Tibial nerve (tissue), 4 donors: Measurements from ENCODE around the gene TMC4. TPM values are rescaled to one million over a fixed set of nuclear protein-coding genes. Genes with fewer than 3 reads are reported as not detected.

ENCODE experiments used
- DNase-seq, 2 donors: peaks; one replicate each; pipeline ENCODE4 v3.0.0-alpha.2; 2019; ENCODE audit warnings: low spot score in 2 of 2
- H3K27ac ChIP-seq, 4 donors: fragments of 200-600 bp; sonication (generic) in 3 of 4; one replicate each; pipeline ENCODE4 v1.5.1; 2017 to 2019; ENCODE audit warnings: mild to moderate bottlenecking in 1 of 4
- H3K27me3 ChIP-seq, 2 donors: fragments of 200-600 bp; sonication (generic) in 1 of 2; one replicate each; pipeline versions ENCODE4 v1.5.1 to v1.6.0; 2017 to 2019
- H3K36me3 ChIP-seq, 3 donors: fragments of 200-600 bp; sonication (generic); one replicate each; pipeline ENCODE4 v1.5.1; 2018 to 2019
- H3K4me1 ChIP-seq, 4 donors: fragments of 200-600 bp; sonication (generic) in 3 of 4; one replicate each; pipeline ENCODE4 v1.5.1; 2017 to 2019
- H3K4me3 ChIP-seq, 4 donors: fragments of 200-600 bp; sonication (generic) in 3 of 4; one replicate each; pipeline ENCODE4 v1.5.1; 2017 to 2019; ENCODE audit warnings: mild to moderate bottlenecking in 1 of 4, moderate library complexity in 1 of 4
- H3K9me3 ChIP-seq, 4 donors: fragments of 200-600 bp; sonication (generic) in 3 of 4; one replicate each; pipeline ENCODE4 v1.5.1; 2017 to 2019
- CTCF ChIP-seq, 5 experiments: fragments of 200-600 bp in 3 of 5; fragments of 450-650 bp in 2 of 5; sonication (generic) in 3 of 5; IDR thresholded peaks; one replicate each; pipeline ENCODE4 v1.5.1; 2016 to 2019; ENCODE audit warnings: antibody characterized with exemption in 5 of 5, mild to moderate bottlenecking in 3 of 5, moderate library complexity in 2 of 5
- EP300 ChIP-seq, 2 donors: sonication (generic); formaldehyde crosslinking; IDR thresholded peaks; one replicate each; pipeline ENCODE4 v1.6.1; 2017; ENCODE audit warnings: antibody characterized with exemption in 2 of 2, mild to moderate bottlenecking in 1 of 2
- POLR2A ChIP-seq, 2 donors: fragments of 450-650 bp; IDR thresholded peaks; one replicate each; pipeline ENCODE4 v1.6.1; 2017; ENCODE audit warnings: antibody characterized with exemption in 2 of 2, mild to moderate bottlenecking in 2 of 2, moderate library complexity in 2 of 2
- WGBS, 2 donors: methylation state at CpG; one replicate each; pipeline ENCODE4 v1.1.5; 2018; 5-methylcytosine and 5-hydroxymethylcytosine counted together
- total RNA-seq, 4 donors: library from RNA; depleted of rRNA; stranded (reverse); fragments of >200 nt; gene quantifications; one replicate each; pipeline ENCODE4 v1.1.0, GENCODE V29; 2016

Gene TMC4
- total RNA-seq, 4 donors from 2014 or later = 0.22 to 8.8 (median 4.4) TPM; not detected in 1

- Histone ChIP-seq H3K9me3 (no peaks in the 10 kb centered on the region), H3K4me3 (no peak overlapping the region), H3K4me1 (peaks cover 0 to 23% (median 2%) of the 10 kb centered on the region in 4 donors), H3K27me3 (peaks cover 0 to 7% of the 10 kb centered on the region in 2 donors), H3K36me3 (no peaks in the 10 kb centered on the region), H3K27ac (no peak overlapping the region)
- TF ChIP-seq EP300 (IDR thresholded peaks at IDR 0.05) = no peak
- TF ChIP-seq CTCF (IDR thresholded peaks at IDR 0.05) = peak; percentile 78 to 95 (median 83)
- 29 to 36% methylated on average over 19 to 25 of the region's 25 CpGs for WGBS, 2 donors
- peak; percentile 80 to 94 for DNase-seq
Observed at GRCh38 chr19:54168174-54168917, 4.6 kb downstream of the TMC4 start.

- TF ChIP-seq POLR2A (IDR thresholded peaks at IDR 0.05) (no peak), CTCF (IDR thresholded peaks at IDR 0.05) (no peak), EP300 (IDR thresholded peaks at IDR 0.05) (no peak)
- no peaks in the 10 kb centered on the region for H3K36me3 ChIP-seq
- DNase-seq = no peak
- H3K27ac ChIP-seq = no peak overlapping the region
- no peak overlapping the region for H3K4me3 ChIP-seq
- H3K9me3 ChIP-seq = no peaks in the 10 kb centered on the region
- H3K27me3 ChIP-seq = no peaks in the 10 kb centered on the region
- peaks cover 0 to 49% (median 23%) of the 10 kb centered on the region in 4 donors for H3K4me1 ChIP-seq
- 90% methylated on average over 25 of the region's 25 CpGs for WGBS, 2 donors
Observed at GRCh38 chr19:54165222-54165621, 7.7 kb downstream of the TMC4 start.

- Histone ChIP-seq H3K27me3 (no peaks in the 10 kb centered on the region), H3K4me1 (peaks cover 0 to 51% (median 24%) of the 10 kb centered on the region in 4 donors), H3K27ac (no peak overlapping the region), H3K36me3 (no peaks in the 10 kb centered on the region), H3K9me3 (no peaks in the 10 kb centered on the region), H3K4me3 (no peak overlapping the region)
- DNase-seq = peak in 1 of 2 donors; percentile 36
- 9 to 14% methylated on average over 37 of the region's 37 CpGs for WGBS, 2 donors
- TF ChIP-seq POLR2A (IDR thresholded peaks at IDR 0.05) (no peak), CTCF (IDR thresholded peaks at IDR 0.05) (no peak), EP300 (IDR thresholded peaks at IDR 0.05) (no peak)
Observed at GRCh38 chr19:54164369-54165068, 8.4 kb downstream of the TMC4 start.

- Histone ChIP-seq H3K27me3 (no peaks in the 10 kb centered on the region), H3K36me3 (peaks cover 0 to 5% (median 4%) of the 10 kb centered on the region in 3 donors), H3K4me3 (peak overlapping the region in 1 of 4 donors; percentile 51), H3K4me1 (peaks cover 0 to 57% (median 31%) of the 10 kb centered on the region in 4 donors), H3K27ac (peak overlapping the region in 2 of 4 donors; percentile 39 to 60), H3K9me3 (no peaks in the 10 kb centered on the region)
- DNase-seq = no peak
- WGBS, 2 donors = 61 to 70% methylated on average over 14 of the region's 14 CpGs
- TF ChIP-seq POLR2A (IDR thresholded peaks at IDR 0.05) = no peak
- no peak for TF ChIP-seq EP300 (IDR thresholded peaks at IDR 0.05)
- TF ChIP-seq CTCF (IDR thresholded peaks at IDR 0.05) = no peak
Observed at GRCh38 chr19:54162884-54163283, 10.1 kb downstream of the TMC4 start.
